ENCODE measurements around the gene ZSCAN5B. TPM values are rescaled to one million over a fixed set of nuclear protein-coding genes. Genes with fewer than 3 reads are reported as not detected.

The ZSCAN5B gene
- not detected in 2 replicates for total RNA-seq

GRCh38 chr19:56197646-56198045 is at the start of gene ZSCAN5B:
Gene ZSCAN5B, minus strand, starts transcription at chr19:56197783. Its CDS starts 4,731 bp downstream, at chr19:56193052.

GRCh38 chr19:56201973-56202372 is 4.4 kb upstream of the ZSCAN5B start, which contains the start of gene ZSCAN5C:
Gene ZSCAN5C, plus strand, starts transcription at chr19:56202273. Its CDS starts 3,641 bp downstream, at chr19:56205914.

GRCh38 chr19:56175861-56176307 is 21.7 kb downstream of the ZSCAN5B start, which contains the start of gene GALP:
Gene GALP, plus strand, starts transcription at chr19:56176008. Its CDS starts 1,101 bp downstream, at chr19:56177109.

GRCh38 chr19:56140583-56141416 is 56.8 kb downstream of the ZSCAN5B start, which contains the start of gene ZNF444:
Gene ZNF444, plus strand, starts transcription at chr19:56141287. Its CDS starts 5,625 bp downstream, at chr19:56146912.

Other genes starting within 250 kb of the ZSCAN5B start
- not detected in 2 replicates for gene NLRP8, start 250.0 kb downstream of the ZSCAN5B start, total RNA-seq
- not detected in 2 replicates for gene NLRP5, start 211.0 kb downstream of the ZSCAN5B start, total RNA-seq
- 42.6 and 44.3 TPM in 2 replicates for gene ZNF787, start 76.5 kb downstream of the ZSCAN5B start, total RNA-seq
- gene ZNF444, start 56.5 kb downstream of the ZSCAN5B start, total RNA-seq: 9.0 and 10.1 TPM in 2 replicates
- gene GALP, start 21.8 kb downstream of the ZSCAN5B start, total RNA-seq: not detected in 2 replicates
- gene ZSCAN5C, start 4.5 kb upstream of the ZSCAN5B start, total RNA-seq: not detected in 2 replicates
- gene EDDM13, start 75.0 kb upstream of the ZSCAN5B start, total RNA-seq: 0.96 TPM in 1 of 2 replicates, not detected in the other
- gene ZSCAN5A, start 117.1 kb upstream of the ZSCAN5B start, total RNA-seq: 3.2 and 3.4 TPM in 2 replicates
- 1.4 and 7.2 TPM in 2 replicates for gene ZNF582, start 195.8 kb upstream of the ZSCAN5B start, total RNA-seq
- gene ZNF583, start 206.5 kb upstream of the ZSCAN5B start, total RNA-seq: 2.6 and 2.7 TPM in 2 replicates